Hepatocyte (in vitro differentiated cells): Measurements from ENCODE around the gene RERGL. TPM values are rescaled to one million over a fixed set of nuclear protein-coding genes. Genes with fewer than 3 reads are reported as not detected.

Experiments used
- DNase-seq: peaks from one replicate; pipeline ENCODE4 v3.0.0-alpha.2; 2016; ENCODE audit warnings: low spot score
- H2AFZ ChIP-seq: fragments of 200-600 bp; sonication (generic); 2 replicates; pipeline ENCODE4 v1.6.0; 2016; ENCODE audit warnings: antibody characterized with exemption, mild to moderate bottlenecking
- H3K27ac ChIP-seq: fragments of 200-600 bp; sonication (generic); 2 replicates; pipeline ENCODE4 v1.5.1; 2016; ENCODE audit warnings: mild to moderate bottlenecking
- H3K27me3 ChIP-seq: fragments of 200-600 bp; sonication (generic); 2 replicates; pipeline ENCODE4 v1.6.1; 2016
- H3K36me3 ChIP-seq: fragments of 200-600 bp; sonication (generic); replicated peaks from 2 replicates; pipeline ENCODE4 v1.5.1; 2016; ENCODE audit warnings: low read depth; ENCODE audit not compliant: insufficient read depth
- H3K4me1 ChIP-seq: fragments of 200-600 bp; sonication (generic); 2 replicates; pipeline ENCODE4 v1.5.1; 2016; ENCODE audit warnings: mild to moderate bottlenecking, moderate library complexity; ENCODE audit not compliant: insufficient read depth
- H3K4me2 ChIP-seq: fragments of 200-600 bp; sonication (generic); 2 replicates; pipeline ENCODE4 v1.6.0; 2016
- H3K4me3 ChIP-seq: fragments of 200-600 bp; sonication (generic); 2 replicates; pipeline ENCODE4 v1.5.1; 2016; ENCODE audit warnings: mild to moderate bottlenecking
- H3K79me2 ChIP-seq: fragments of 200-600 bp; sonication (generic); 2 replicates; pipeline ENCODE4 v1.6.0; 2017; ENCODE audit warnings: mild to moderate bottlenecking
- H3K9me2 ChIP-seq: fragments of 200-600 bp; sonication (generic); replicated peaks from 2 replicates; pipeline ENCODE4 v1.6.0; 2017; ENCODE audit warnings: mild to moderate bottlenecking; ENCODE audit not compliant: insufficient read depth
- H3K9me3 ChIP-seq: fragments of 200-600 bp; sonication (generic); 2 replicates; pipeline ENCODE4 v1.5.1; 2016; ENCODE audit warnings: low read depth, mild to moderate bottlenecking
- H4K20me1 ChIP-seq: fragments of 200-600 bp; sonication (generic); 2 replicates; pipeline ENCODE4 v1.6.0; 2016; ENCODE audit warnings: mild to moderate bottlenecking; ENCODE audit not compliant: insufficient read depth, poor library complexity, severe bottlenecking
- CTCF ChIP-seq: fragments of 200-600 bp; sonication (generic); IDR thresholded peaks from 2 replicates; pipeline ENCODE4 v1.5.1; 2016; ENCODE audit warnings: antibody characterized with exemption, mild to moderate bottlenecking; ENCODE audit not compliant: poor library complexity
- EZH2 ChIP-seq: fragments of 200-600 bp; sonication (generic); IDR thresholded peaks from 2 replicates; pipeline ENCODE4 v1.6.1; 2016; ENCODE audit warnings: antibody characterized with exemption, mild to moderate bottlenecking, borderline replicate concordance
- EZH2phosphoT487 ChIP-seq: fragments of 200-600 bp; sonication (generic); IDR thresholded peaks from one replicate; pipeline ENCODE4 v1.6.1; 2018; ENCODE audit warnings: antibody characterized with exemption, mild to moderate bottlenecking, low read depth, moderate library complexity; ENCODE audit not compliant: unreplicated experiment, severe bottlenecking
- WGBS: methylation state at CpG from one replicate; pipeline ENCODE4 v1.1.6; 2016; ENCODE audit warnings: low lambda C conversion rate; ENCODE audit errors: missing lambda C conversion rate; 5-methylcytosine and 5-hydroxymethylcytosine counted together
- polyA plus RNA-seq: library from polyadenylated mRNA; unstranded; fragments of >200 nt; fragmentation: Nextera tagmentation; extraction: Ambion mirVana; gene quantifications from 2 replicates; pipeline ENCODE4 v1.2.1, GENCODE V29; 2016
- total RNA-seq: library from RNA; depleted of rRNA; stranded (reverse); fragments of >200 nt; gene quantifications from 2 replicates; pipeline ENCODE4 v1.2.3, GENCODE V29; 2014

RERGL gene
- total and polyA plus RNA-seq, 2 experiments from 2014 or later, result 0.70 TPM; not detected in 1

GRCh38 chr12:18079541-18080246, 10.3 kb downstream of the RERGL start:
- no peak overlapping the region for H2AFZ ChIP-seq
- WGBS, result 78% methylated on average over 7 of the region's 7 CpGs

DNA sequence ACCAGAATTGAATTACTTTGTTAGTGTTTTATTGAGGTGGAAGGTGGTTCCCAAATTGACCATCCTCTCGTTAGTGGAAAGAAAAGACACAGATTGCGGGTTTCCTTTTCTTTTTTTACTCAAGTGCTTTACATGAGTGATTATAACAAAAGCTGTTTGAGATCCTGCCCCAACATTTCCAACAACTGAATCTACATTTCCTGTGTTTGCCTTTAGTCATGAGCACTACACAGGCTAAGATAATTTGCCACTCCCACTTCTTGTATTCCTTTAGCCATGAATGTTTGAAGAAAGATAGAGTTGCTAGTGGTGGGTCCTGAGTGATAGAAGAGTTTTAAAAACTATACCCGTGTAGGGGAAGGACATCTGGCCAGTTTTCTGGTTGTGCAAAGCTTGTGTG, 16.0 kb downstream of the RERGL start:
- Histone ChIP-seq H3K27ac (no peak overlapping the region), H4K20me1 (no peaks in the 10 kb centered on the region), H3K4me1 (no peaks in the 10 kb centered on the region), H3K27me3 (no peaks in the 10 kb centered on the region), H3K36me3 (no peaks in the 10 kb centered on the region), H3K79me2 (no peaks in the 10 kb centered on the region), H3K9me2 (no peaks in the 10 kb centered on the region), H2AFZ (no peak overlapping the region), H3K4me2 (no peak overlapping the region), H3K4me3 (no peak overlapping the region), H3K9me3 (no peaks in the 10 kb centered on the region)
- TF ChIP-seq CTCF (no peak), EZH2phosphoT487 (no peak), EZH2 (no peak)
- DNase-seq, result peak; percentile 8
- 54% methylated on average over 3 of the region's 3 CpGs for WGBS

More at GRCh38 chr12:18079541-18080246, 10.3 kb downstream of the RERGL start:
- DNase-seq, result no peak
- no peak overlapping the region for H3K27ac ChIP-seq
- no peaks in the 10 kb centered on the region for H3K27me3 ChIP-seq
- no peaks in the 10 kb centered on the region for H3K9me2 ChIP-seq
- TF ChIP-seq EZH2phosphoT487 (no peak), CTCF (no peak), EZH2 (no peak)
- H3K4me3 ChIP-seq, result no peak overlapping the region
- H3K9me3 ChIP-seq, result no peaks in the 10 kb centered on the region
- no peaks in the 10 kb centered on the region for H4K20me1 ChIP-seq
- H3K4me2 ChIP-seq, result no peak overlapping the region
- H3K36me3 ChIP-seq, result no peaks in the 10 kb centered on the region
- H3K79me2 ChIP-seq, result no peaks in the 10 kb centered on the region
- no peaks in the 10 kb centered on the region for H3K4me1 ChIP-seq

- H3K9me3 ChIP-seq, result no peaks in the 10 kb centered on the region
- no peak overlapping the region for H3K4me2 ChIP-seq
- H3K36me3 ChIP-seq, result no peaks in the 10 kb centered on the region
- H3K4me3 ChIP-seq, result no peak overlapping the region
- no peaks in the 10 kb centered on the region for H3K9me2 ChIP-seq
- no peak for TF ChIP-seq EZH2
- no peak for TF ChIP-seq CTCF
- TF ChIP-seq EZH2phosphoT487, result no peak
- no peaks in the 10 kb centered on the region for H4K20me1 ChIP-seq
- H3K79me2 ChIP-seq, result no peaks in the 10 kb centered on the region
- DNase-seq, result no peak
- no peak overlapping the region for H3K27ac ChIP-seq
- H3K4me1 ChIP-seq, result no peaks in the 10 kb centered on the region
- H2AFZ ChIP-seq, result no peak overlapping the region
- H3K27me3 ChIP-seq, result no peaks in the 10 kb centered on the region
- 93% methylated on average over 14 of the region's 14 CpGs for WGBS
These were observed 17.3 kb downstream of the RERGL start for GRCh38 chr12:18072723-18073122.
